LNCaP clone FGC (cell line): ENCODE data around the gene TNIK.
"Not testable (repeated sequence)": the region's sequence is repeated elsewhere in the genome, so short reads cannot be mapped to it uniquely, and the experiment has no call there.

ENCODE experiments used
- DNase-seq: peaks from one replicate; pipeline ENCODE4 v3.0.0-alpha.2; 2011; ENCODE audit warnings: low read depth
- H3K4me3 ChIP-seq: 2 replicates; pipeline ENCODE4 v1.5.1; 2011; ENCODE audit warnings: mild to moderate bottlenecking, low read depth, low read length, control low read depth
- TF ChIP-seq, protein P1 (sequence below): IDR thresholded peaks from 2 replicates; pipeline ENCODE4 v1.5.1; 2012; ENCODE audit warnings: mild to moderate bottlenecking; ENCODE audit not compliant: control insufficient read depth, insufficient read depth; ENCODE audit errors: extremely low read depth

The TNIK gene

DNA sequence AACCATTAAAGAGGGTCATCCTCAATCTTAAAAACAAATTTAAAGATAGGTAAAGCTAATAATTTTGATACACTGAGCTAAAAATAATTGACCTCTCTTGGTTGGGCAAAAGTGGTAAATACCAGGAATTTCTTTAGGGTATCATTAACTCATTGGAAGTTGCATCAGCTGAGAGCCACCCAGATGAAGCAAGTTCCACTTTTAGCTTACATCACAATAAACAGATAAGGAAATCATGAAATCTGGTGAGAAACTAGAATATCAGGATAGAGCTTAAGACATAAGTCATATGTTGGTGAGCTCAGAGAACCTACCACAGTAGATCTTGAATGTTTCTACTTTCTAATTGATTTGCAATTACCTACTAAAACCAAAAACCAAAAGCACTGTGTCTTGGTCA lies 336.3 kb downstream of the TNIK start:
- DNase-seq = no peak
- no peak overlapping the region for H3K4me3 ChIP-seq
- TF ChIP-seq, protein P1, sequence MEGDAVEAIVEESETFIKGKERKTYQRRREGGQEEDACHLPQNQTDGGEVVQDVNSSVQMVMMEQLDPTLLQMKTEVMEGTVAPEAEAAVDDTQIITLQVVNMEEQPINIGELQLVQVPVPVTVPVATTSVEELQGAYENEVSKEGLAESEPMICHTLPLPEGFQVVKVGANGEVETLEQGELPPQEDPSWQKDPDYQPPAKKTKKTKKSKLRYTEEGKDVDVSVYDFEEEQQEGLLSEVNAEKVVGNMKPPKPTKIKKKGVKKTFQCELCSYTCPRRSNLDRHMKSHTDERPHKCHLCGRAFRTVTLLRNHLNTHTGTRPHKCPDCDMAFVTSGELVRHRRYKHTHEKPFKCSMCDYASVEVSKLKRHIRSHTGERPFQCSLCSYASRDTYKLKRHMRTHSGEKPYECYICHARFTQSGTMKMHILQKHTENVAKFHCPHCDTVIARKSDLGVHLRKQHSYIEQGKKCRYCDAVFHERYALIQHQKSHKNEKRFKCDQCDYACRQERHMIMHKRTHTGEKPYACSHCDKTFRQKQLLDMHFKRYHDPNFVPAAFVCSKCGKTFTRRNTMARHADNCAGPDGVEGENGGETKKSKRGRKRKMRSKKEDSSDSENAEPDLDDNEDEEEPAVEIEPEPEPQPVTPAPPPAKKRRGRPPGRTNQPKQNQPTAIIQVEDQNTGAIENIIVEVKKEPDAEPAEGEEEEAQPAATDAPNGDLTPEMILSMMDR = no peak

DNA sequence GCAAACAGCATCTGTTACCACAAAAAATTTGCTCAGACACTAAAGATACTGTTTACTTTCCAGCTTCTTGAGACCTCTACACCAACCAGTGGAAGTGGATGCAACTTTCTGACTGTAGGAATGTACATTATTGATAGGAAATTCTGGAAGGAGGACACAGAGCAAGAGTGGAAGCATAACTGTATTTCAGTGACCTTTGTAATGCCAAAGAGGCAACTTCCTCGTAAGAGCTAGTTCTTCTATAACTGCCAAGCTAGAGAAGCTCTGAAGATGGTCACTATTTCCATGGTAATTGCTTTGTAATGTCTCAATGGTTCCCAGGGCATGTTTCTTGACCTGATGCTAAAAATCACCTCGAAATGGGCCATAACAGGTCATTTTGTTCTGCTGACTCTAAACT lies 337.3 kb downstream of the TNIK start:
- no peak overlapping the region for H3K4me3 ChIP-seq
- TF ChIP-seq, protein P1 = no peak
- no peak for DNase-seq

DNA sequence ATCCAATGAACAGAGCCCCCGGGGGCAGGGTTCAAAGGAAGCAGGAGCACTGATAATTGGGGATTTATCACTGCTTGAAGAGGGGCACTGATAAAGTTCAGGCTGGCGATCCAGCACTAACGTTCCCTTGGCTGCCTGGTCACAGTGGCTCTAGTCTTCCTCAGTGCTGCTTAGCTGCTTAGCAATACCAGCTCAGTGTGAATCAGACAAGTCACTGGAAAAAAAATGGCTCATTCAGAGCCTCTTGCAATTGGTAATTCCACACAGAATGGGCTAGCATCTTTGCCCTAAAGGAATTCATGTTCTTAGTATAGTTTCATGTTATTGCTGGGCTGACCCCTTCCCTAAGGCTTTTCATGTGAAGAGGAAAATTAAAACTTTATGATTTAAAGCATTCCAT lies 338.0 kb downstream of the TNIK start:
- no peak for DNase-seq
- no peak overlapping the region for H3K4me3 ChIP-seq
- TF ChIP-seq, protein P1 = no peak

DNA sequence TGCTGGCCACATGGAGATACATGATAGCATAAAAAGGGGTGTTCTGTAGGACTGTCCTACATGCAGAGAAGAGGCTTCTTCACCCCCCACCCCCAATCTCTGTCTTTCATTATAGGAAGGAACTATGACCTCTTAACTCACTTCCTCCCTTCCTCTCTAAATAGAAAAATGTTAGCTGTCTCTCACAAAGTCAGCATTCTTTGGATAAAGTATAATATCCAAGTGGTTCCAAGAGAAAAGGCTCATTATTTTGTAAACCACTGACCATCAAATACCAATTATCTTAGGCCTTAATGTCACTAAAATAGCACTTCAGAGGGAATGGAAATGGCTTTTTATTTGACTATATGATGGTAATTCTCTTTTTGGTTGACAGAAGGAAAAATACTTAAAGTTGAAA lies 338.4 kb downstream of the TNIK start:
- TF ChIP-seq, protein P1 = no peak
- DNase-seq = no peak

DNA sequence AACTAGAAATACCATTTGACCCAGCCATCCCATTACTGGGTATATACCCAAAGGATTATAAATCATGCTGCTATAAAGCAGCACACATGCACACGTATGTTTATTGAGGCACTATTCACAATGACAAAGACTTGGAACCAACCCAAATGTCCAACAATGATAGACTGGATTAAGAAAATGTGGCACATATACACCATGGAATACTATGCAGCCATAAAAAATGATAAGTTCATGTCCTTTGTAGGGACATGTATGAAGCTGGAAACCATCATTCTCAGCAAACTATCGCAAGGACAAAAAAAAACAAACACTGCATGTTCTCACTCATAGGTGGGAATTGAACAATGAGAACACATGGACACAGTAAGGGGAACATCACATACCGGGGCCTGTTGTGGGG lies 340.8 kb downstream of the TNIK start:
- H3K4me3 ChIP-seq, DNase-seq: not testable (repeated sequence)

More for the DNA sequence above, 338.4 kb downstream of the TNIK start:
- H3K4me3 ChIP-seq = no peak overlapping the region

DNA sequence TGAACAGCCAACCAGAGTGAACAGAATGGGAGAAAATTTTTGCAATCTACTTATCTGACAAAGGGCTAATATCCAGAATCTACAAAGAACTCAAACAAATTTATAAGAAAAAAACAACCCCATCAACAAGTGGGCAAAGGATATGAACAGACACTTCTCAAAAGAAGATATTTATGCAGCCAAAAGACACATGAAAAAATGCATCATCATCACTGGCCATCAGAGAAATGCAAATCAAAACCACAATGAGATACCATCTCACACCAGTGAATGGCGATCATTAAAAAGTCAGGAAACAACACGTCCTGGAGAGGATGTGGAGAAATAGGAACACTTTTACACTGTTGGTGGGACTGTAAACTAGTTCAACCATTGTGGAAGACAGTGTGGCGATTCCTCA lies 341.2 kb downstream of the TNIK start:
- DNase-seq, H3K4me3 ChIP-seq: not testable (repeated sequence)

DNA sequence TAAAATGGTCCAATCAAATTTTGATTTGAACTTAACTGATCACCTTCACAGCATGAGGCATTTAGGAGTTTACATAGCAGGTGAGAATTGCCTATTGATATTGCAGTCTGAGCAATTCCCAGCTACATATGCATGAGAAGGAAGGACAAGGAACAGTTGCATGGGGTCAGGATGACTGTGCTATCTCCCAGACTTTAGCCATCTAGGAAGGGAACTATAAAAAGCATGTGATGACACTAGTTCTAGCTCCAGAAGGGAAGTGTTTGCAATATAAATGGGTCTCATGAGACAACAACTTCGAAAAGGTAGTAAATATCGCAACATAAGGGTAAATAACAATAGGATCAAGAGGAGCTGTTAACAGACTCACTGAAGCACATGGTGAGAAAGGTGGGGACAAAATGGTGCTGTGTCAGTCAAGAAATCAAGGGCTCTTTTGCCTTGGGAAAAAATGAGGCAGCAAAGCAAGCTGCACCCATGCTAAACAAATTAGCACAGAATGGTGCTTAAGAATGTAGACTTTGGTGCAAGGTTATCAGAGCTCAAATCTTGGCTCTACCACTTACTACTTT lies 343.3 kb downstream of the TNIK start:
- no peak overlapping the region for H3K4me3 ChIP-seq
- no peak for DNase-seq
- TF ChIP-seq, protein P1 = no peak

DNA sequence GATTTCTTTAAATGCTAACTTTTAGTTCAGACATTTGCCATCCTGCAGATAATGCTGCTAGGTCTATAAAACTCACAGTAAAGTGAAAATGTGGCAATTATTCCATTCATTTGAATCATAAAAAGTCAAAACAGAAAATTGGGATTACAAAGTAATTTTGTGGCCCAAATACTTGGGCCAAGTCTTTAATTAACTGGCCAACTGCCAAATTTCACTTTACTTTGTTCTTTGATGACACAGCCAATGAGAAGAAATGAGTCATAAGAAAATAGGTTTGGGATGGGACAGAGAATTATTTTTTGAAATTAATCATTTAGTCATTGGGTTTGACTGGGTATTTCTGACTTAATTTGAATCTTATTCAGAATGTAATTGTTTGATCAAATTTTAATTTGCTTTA lies 343.8 kb downstream of the TNIK start:
- H3K4me3 ChIP-seq = no peak overlapping the region
- TF ChIP-seq, protein P1 = no peak
- no peak for DNase-seq
